ENCODE results near the gene C5orf15. TPM values are rescaled to one million over a fixed set of nuclear protein-coding genes. Genes with fewer than 3 reads are reported as not detected.

The C5orf15 gene
- total RNA-seq, 1 experiment from 2014 or later = 63.2 TPM

DNA sequence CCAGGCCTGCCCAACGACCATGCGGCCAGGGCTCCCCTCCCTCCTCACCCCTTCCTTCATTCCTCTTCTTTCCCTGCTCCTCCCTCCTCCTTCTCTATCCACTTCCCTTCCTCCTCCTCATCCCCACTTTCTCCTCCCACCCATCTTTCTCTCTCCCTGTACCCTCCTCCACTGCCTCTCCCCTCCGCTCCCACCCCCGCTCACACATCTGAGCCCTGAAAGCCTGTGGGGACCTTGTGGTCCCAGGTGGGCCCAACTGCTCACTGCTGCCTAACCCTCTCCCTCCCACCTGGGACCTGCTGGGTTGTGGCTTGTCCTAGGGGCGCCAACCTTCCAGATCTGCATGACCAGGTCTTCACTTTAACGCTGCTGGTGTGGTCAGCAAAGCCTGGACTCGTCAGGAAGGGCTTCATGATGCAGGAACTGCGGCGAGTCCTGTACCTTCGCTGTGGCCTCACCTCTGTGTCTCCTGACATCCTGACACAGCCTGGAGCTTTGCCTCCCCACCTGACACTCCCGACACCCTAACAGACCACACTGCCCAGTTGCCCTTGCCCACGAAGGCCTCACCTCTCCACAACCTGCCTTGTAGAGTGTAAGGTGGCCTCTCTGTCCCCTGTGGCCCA lies 34.6 kb downstream of the C5orf15 start:
- POLR2A ChIA-PET = no interaction called here
- in situ Hi-C loops (cut with HindIII; ENCODE audit: low pct_unique_long_range_greater_than_20kb, low sequenced_read_pairs) (no loop called here), intact Hi-C loops (cut with micrococcal nuclease; ENCODE audit: unreplicated experiment) (no loop called here)
- no peak for DNase-seq (ENCODE audit: low read depth, low spot score)
- Histone ChIP-seq H3K27me3 (ENCODE audit: control insufficient read depth, insufficient read depth, low read length) (no peaks in the 10 kb centered on the region), H3K27ac (ENCODE audit: low read length) (no peak overlapping the region), H3K9me3 (ENCODE audit: control insufficient read depth, insufficient read depth, low read depth, low read length) (no peaks in the 10 kb centered on the region), H3K4me1 (ENCODE audit: control insufficient read depth, insufficient read depth, low read length) (peaks cover 4% of the 10 kb centered on the region; the same call in 1 of the 2 replicates), H3K4me3 (ENCODE audit: low read depth in 2 of 2, low read length in 2 of 2) (no peak overlapping the region), H3K36me3 (ENCODE audit: control insufficient read depth, insufficient read depth, low read length) (no peaks in the 10 kb centered on the region)
- CTCF ChIA-PET = no interaction called here
- TF ChIP-seq SIN3A (IDR thresholded peaks at IDR 0.05; ENCODE audit: borderline replicate concordance, insufficient read depth, low read depth, low read length) = no peak
- no peak for TF ChIP-seq POLR2AphosphoS5 (IDR thresholded peaks at IDR 0.05; ENCODE audit: low read depth, low read length)
- TF ChIP-seq, protein P1, sequence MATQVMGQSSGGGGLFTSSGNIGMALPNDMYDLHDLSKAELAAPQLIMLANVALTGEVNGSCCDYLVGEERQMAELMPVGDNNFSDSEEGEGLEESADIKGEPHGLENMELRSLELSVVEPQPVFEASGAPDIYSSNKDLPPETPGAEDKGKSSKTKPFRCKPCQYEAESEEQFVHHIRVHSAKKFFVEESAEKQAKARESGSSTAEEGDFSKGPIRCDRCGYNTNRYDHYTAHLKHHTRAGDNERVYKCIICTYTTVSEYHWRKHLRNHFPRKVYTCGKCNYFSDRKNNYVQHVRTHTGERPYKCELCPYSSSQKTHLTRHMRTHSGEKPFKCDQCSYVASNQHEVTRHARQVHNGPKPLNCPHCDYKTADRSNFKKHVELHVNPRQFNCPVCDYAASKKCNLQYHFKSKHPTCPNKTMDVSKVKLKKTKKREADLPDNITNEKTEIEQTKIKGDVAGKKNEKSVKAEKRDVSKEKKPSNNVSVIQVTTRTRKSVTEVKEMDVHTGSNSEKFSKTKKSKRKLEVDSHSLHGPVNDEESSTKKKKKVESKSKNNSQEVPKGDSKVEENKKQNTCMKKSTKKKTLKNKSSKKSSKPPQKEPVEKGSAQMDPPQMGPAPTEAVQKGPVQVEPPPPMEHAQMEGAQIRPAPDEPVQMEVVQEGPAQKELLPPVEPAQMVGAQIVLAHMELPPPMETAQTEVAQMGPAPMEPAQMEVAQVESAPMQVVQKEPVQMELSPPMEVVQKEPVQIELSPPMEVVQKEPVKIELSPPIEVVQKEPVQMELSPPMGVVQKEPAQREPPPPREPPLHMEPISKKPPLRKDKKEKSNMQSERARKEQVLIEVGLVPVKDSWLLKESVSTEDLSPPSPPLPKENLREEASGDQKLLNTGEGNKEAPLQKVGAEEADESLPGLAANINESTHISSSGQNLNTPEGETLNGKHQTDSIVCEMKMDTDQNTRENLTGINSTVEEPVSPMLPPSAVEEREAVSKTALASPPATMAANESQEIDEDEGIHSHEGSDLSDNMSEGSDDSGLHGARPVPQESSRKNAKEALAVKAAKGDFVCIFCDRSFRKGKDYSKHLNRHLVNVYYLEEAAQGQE (IDR thresholded peaks at IDR 0.05; ENCODE audit: insufficient read depth in 1 of 2, low read depth in 2 of 2, low read length in 1 of 2) = no peak
- TF ChIP-seq, protein P2, sequence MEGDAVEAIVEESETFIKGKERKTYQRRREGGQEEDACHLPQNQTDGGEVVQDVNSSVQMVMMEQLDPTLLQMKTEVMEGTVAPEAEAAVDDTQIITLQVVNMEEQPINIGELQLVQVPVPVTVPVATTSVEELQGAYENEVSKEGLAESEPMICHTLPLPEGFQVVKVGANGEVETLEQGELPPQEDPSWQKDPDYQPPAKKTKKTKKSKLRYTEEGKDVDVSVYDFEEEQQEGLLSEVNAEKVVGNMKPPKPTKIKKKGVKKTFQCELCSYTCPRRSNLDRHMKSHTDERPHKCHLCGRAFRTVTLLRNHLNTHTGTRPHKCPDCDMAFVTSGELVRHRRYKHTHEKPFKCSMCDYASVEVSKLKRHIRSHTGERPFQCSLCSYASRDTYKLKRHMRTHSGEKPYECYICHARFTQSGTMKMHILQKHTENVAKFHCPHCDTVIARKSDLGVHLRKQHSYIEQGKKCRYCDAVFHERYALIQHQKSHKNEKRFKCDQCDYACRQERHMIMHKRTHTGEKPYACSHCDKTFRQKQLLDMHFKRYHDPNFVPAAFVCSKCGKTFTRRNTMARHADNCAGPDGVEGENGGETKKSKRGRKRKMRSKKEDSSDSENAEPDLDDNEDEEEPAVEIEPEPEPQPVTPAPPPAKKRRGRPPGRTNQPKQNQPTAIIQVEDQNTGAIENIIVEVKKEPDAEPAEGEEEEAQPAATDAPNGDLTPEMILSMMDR (IDR thresholded peaks at IDR 0.05) = no peak
- BruUV-seq (replicated peaks) = no TSS peak
- ATAC-seq = no peak

DNA sequence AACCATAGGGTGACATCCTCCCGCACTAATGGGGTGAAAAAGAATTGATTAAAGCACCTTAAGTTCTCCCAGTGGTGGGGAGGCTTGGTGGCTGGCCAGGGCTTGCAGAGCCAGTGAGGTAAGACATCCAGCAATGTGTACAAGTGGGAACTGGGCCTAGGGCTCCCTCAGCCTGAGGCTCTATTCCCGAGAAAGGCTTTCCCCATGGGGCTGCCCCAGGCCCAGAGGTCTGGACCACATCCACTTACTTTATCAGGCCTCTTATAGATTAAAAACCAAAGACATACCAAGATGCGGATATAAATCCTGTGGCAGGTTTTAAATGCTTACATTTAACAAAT lies 35.3 kb downstream of the C5orf15 start:
- Histone ChIP-seq H3K36me3 (ENCODE audit: control insufficient read depth, insufficient read depth, low read length) (no peaks in the 10 kb centered on the region), H3K27ac (ENCODE audit: low read length) (no peak overlapping the region), H3K4me1 (ENCODE audit: control insufficient read depth, insufficient read depth, low read length) (peaks cover 2% of the 10 kb centered on the region; the same call in 1 of the 2 replicates), H3K9me3 (ENCODE audit: control insufficient read depth, insufficient read depth, low read depth, low read length) (no peaks in the 10 kb centered on the region), H3K4me3 (ENCODE audit: low read depth in 2 of 2, low read length in 2 of 2) (no peak overlapping the region), H3K27me3 (ENCODE audit: control insufficient read depth, insufficient read depth, low read length) (no peaks in the 10 kb centered on the region)
- TF ChIP-seq SIN3A (IDR thresholded peaks at IDR 0.05; ENCODE audit: borderline replicate concordance, insufficient read depth, low read depth, low read length) (no peak), TCF7L2 (IDR thresholded peaks at IDR 0.05; ENCODE audit: low read depth, low read length) (no peak), POLR2AphosphoS5 (IDR thresholded peaks at IDR 0.05; ENCODE audit: low read depth, low read length) (no peak)
- TF ChIP-seq, protein P1 (IDR thresholded peaks at IDR 0.05; ENCODE audit: insufficient read depth in 1 of 2, low read depth in 2 of 2, low read length in 1 of 2) = no peak
- TF ChIP-seq, protein P2 (IDR thresholded peaks at IDR 0.05) = no peak
- DNase-seq (ENCODE audit: low read depth, low spot score) = no peak
- in situ Hi-C loops (cut with HindIII; ENCODE audit: low pct_unique_long_range_greater_than_20kb, low sequenced_read_pairs) = no loop called here
- intact Hi-C loops (cut with micrococcal nuclease; ENCODE audit: unreplicated experiment) = no loop called here
- POLR2A ChIA-PET = no interaction called here
- no peak for ATAC-seq
- CTCF ChIA-PET = no interaction called here
- BruUV-seq (replicated peaks) = no TSS peak
